GM19099 (cell line): ENCODE data around the gene KDELR3.

ENCODE experiments used
- POLR2A ChIP-seq: IDR thresholded peaks from 3 replicates; pipeline ENCODE4 v1.6.1; 2011; ENCODE audit warnings: low read depth; ENCODE audit not compliant: insufficient read length; ENCODE audit errors: extremely low read depth

KDELR3 gene

DNA sequence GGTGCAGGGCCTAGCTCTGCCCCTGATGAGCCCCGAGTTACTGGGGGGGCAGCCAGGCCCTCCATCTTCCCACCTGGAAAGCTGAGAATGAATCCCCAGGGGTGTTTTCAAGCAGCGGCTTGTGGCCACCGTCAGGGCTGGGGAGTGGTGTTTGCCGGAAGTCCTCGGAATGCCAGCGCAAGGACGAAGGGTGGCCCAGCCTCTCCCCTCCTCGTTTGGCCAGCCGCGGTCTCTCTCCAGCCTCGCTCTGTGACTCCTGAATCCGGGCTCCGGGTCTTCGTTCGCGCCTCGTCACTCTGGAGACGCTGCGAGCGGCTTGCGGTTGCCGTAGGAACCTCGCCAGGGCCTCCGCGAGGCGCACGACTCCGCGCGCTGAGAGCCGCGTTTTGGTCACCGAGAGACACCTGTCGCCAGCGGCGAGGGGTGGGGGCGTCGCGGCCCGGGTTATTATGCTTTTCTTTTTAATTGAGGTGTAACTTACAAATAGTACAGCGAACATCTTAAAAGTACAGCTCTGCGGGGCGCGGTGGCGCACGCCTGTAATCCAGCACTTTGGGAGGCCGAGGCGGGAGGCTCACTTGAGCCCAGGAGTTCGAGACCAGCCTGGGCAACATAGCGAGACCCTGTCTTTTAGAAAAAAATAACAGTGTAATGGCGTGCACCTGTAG lies 6.3 kb upstream of the KDELR3 start:
- no peak for TF ChIP-seq POLR2A

DNA sequence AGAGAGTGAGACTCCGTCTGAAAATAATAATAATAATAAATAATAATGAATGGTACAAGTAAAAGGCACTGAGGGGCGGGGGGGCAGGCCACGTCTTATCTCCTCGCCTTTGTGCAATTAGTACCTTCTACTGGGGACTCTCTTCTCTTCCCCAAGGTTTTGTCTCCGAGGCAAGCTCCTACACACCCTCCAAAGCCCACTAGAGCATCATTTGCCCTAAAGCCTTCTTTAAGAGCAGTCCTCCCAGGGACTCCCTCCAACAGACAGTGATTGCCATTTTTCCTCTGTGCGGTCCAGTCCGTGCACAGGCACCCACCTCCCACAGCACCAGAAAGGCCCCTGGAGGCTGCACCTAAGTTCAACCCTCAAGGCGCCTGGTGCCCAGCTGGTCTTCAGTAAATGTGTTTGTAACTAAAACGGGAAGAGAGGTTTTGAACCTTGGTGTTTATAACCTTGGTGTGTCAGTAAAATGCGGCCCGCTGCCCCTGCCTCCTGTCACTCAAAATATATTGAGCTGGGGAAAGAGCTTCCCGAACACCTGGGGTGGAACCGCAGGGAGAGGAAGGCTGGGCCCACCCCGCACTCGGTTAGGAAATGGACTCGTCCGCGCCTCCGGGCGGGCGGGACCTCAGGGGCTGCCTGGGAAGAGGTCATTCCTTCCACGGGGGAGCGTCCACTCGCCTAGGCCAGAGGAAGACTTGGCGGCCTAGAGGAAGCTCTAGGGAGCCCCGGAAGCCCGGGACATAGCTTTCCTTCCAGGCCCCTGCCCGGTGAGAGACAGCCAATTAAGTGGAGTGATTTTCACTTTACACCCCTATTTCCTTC lies 4.7 kb upstream of the KDELR3 start:
- TF ChIP-seq POLR2A, result no peak

DNA sequence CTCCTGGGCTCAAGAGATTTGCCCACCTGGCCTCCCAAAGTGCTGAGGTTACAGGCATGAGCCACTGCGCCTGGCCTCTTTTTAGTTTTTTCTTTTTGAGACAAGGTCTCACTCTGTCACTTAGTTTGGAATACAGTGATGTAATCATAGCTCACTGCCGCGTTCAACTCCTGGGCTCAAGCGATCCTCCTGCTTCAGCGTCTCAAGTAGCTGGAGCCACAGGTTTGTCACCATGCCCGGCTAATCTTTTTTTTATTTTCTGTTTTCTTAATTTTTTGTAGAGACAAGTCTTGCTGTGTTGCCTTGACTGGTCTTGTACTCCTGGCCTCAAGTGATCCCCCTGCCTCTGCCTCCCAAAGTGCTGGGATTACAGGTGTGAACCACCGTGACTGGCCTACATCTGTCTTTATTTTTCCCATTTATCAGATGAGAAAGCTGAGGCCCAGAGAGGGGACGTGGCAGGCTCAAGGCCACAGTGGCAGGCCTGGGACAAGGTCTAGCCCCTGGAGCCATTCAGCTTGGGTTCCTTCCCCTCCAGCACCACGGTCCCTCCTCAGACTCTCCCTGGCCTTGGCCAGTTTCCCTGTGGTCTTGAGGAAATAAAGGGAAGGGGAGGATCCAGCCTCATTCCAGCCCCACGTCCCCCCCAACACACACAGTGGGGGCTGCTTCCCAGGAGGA lies 2.8 kb upstream of the KDELR3 start:
- no peak for TF ChIP-seq POLR2A

DNA sequence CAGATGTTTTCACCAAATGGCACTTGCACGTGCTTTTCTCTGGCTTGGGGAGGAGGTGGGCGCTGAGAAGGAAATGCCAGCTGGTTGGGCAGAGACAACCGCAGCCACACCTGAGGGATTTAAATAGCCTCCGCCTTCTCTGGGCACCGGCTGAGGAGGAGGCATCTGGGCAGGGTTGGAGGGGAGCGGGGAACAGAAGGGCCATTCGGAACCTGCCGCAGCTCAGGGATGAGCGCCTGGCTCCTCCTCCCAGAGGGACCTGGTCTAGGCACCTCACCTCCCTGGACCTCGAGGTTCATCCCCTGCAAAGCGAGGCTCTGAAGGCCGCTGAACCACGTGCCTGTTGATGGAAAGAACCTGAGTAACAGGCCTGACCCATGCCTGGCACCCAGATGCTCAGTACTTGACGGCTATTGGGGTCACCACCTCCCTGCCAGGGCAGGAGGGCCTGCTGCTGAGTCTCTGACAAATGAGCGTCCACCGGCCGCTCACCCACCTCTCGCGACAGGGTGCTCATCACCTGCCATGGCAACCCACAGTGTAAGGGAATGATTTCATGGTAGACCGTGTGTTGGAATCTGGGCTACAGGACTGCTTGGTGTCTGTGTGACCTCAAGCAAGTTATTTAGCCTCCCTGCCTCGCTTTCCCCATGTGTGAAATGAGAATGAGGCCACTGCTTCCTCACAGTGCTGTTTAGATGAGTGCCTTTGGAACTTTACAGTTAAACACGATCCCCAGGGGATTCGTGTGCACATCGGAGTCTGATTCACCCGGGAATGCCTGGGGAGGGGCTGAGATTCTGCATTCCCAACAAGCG lies 2.0 kb upstream of the KDELR3 start:
- TF ChIP-seq POLR2A, result no peak

DNA sequence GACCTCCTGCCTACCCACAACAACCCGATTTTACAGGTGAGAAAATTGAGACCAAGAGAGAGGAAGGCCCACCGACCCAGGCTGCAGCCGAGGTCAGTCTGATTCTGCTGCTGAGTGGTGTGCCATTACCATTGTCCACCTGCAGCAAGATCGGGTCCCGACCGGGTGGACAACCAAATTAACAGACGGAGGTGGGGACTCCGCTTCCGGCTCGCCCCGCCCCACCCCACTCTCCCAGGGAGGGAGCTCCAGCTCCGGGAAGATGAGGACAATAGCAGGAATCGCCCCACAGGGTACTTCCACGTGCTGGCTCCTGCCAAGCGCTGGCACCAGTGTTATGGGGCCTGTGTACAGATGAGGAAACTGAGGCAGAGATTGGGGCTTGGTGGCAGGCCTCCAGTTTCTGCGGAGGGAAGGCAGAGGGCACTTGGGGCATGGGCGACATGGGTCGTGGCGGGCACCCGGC lies 425 bp upstream of the KDELR3 start:
- no peak for TF ChIP-seq POLR2A

DNA sequence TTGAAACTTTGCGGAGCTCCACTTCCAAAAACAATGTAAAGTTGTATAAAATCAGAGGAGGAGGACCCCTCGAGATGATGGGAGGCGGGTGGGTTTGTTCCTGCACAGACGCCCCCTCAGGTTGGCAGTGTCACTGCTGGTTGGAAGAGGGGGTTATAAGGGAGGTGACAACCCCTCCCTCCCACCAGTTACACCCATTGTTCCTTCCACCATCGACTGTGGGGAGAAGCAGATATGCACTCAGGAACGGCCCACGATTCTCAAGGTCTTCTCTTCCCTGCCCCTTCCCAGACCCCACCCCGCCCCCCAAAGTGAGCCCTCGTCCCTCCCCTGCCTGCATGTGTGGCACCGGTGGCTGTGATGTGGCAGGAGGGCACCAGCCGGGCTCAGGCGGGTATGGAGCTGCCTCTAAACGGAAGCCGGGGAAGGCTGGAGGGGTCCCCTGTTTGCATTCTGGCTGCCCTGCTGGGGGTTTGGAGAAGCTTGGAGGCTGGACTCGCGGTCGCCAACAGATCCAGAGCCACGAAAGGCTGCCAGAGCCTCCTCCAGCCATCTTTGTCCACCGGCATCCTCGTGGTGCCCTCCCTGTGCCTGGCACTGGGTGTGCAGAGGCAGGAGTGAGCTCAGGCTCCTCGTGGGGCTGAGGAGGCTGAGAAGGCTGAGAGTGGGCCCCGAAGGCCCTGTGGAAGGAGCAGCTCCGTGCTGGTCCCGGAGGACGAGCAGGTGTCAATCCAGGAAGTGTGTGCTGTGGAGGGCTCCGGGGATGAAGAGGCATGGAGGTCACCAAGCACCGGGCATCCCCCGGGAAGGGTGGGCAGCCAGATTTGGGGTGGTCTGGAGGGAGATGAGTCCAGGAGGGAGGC lies 778 bp downstream of the KDELR3 start:
- no peak for TF ChIP-seq POLR2A

DNA sequence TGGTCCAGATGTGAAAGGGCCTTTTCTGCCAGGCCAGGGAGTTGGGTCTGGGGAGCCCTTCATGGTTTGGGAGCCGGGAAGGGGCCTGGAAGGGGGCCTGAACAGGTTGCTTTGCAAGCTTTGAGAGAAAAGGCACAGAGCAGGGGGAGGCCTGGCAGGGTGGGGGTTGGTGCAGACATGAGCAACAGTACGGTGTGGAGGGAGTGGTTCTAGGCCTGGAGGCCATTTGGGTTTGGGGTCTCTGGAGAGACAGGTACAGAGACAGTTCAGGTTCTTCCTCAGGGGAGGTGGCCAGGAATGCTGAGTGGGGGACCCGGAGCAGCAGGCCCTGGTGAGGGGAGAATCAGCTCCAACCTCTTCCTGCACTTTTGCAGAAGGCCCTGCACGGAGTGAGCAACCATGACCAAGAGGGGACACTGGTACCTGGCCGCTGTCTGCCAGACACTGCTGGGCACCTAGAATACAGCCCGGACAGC lies 1.4 kb downstream of the KDELR3 start:
- no peak for TF ChIP-seq POLR2A

DNA sequence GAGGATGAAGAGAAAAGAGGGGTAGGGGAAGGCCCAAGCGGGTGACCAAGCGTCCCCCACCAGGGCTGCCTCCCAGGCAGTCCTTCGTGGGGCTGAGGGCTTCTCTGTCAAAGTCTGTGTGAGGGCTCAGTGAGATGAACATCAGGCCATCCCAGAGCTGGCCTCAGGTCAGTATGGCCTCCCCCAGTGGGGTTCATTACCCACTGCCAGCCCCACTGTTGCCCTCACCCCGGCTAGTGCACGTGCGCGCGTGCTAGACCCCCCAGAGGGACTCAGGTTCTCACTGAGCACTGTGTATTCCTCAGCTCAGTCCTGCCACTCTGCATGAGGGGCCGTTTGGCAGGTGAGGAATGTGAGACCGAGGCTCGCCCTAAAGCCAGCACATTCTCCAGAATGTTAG lies 3.3 kb downstream of the KDELR3 start:
- TF ChIP-seq POLR2A, result no peak

DNA sequence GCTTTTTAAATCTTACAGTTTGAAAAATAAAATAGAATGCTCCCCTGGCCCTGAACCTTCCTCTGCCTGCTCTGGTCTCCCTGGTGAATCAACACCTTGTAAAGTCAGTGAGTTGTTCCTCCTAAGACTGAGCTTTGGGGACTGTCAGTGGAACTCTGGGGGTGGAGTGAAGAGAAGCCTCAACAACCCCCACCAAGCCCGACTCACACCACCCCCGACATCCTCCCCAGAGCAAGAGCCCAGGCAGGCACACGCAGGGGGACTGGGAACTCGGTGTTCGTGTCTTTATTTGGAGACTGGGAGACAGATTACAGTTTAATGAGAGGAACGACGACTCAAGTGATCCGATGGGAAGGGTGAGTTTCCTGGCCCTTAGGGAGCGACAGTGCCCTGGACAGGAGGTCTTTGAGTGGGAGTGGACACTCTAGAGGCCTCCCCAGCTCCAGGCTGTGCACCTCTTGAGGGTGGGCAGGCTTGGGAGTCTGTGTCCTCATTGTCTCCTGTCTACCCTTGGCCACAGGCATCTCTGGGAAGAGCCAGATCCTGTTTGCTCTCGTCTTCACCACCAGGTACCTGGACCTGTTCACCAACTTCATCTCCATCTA lies 6.2 kb downstream of the KDELR3 start:
- no peak for TF ChIP-seq POLR2A

DNA sequence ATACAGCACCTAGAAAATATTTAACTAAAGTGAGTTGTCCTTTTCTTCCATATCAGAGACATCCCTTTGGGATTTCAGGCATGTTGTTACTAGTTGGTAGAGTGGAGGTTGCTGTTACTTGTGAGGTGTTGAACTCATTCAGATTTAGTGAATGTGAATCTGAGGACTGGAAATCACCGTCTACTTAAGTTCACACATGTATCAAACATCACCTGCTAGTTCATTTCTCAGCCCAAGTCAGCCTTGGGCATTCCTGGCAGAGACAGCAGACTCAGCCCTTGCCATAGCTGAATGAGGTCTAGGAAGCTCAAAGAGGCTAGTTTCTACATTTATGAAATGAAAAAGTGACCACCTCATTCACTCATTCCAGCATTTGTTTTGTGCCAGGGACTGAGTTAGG lies 9.7 kb downstream of the KDELR3 start:
- TF ChIP-seq POLR2A, result no peak

DNA sequence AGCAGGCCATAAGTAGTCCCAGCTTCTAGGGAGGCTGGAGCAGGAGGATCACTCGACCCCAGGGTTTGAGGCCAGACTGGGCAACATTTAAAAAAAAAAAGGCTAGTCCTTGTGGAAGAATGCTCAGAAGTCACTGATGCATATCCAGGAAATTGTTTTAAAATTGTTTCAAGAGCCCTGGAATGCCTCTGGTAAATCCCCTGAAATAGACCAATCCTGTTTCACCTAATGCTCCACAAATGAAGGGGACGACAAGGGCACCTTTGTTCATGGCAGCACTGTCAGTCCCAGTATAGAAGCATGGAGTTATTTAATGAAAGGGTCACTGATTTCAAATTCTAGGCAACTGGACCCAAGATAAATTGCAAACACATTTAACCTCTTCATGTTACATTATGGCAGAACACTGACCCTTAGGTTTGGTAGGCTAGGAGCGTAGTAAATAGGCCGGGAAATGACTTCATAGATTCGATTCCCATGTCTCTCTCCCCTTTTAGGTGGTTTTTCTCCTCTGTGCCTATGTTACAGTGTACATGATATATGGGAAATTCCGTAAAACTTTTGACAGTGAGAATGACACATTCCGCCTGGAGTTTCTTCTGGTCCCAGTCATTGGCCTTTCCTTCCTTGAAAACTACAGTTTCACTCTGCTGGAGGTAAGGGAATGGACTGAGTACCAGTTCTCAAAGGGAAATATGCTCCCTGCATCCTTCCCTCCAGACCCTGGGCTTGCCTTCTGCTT lies 11.4 kb downstream of the KDELR3 start:
- no peak for TF ChIP-seq POLR2A

DNA sequence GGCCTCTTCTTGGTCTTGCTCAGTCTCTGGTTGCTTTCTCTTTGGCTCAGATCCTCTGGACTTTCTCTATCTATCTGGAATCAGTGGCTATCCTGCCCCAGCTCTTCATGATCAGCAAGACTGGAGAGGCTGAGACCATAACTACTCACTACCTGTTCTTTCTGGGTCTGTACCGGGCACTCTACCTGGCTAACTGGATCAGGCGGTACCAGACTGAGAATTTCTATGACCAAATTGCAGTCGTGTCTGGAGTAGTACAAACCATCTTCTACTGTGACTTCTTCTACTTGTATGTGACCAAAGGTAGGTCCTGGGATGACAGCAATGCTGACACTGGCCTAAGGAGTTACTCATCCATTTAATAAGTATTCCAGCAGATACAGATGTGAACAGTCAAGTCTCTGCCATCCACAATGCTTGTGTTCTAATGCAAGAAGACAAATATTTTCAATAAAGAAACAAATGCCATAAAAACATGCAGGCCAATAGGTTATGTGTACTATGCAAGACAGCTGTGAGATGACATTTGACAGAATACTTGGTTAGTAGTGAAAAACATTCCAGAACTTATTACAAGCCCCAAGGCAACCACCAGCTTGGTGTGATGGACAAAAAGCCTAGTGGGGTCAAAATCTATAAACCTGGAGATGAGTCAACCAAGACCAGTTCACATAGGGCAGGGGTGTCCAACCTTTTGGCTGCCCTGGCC lies 13.4 kb downstream of the KDELR3 start:
- no peak for TF ChIP-seq POLR2A
